Neural cell (in vitro differentiated cells): ENCODE results near the gene CAMK2B.

ENCODE experiments used
- EP300 ChIP-seq: fragments of 450-650 bp; conservative IDR thresholded peaks from 2 replicates; pipeline ENCODE4 v1.6.1; 2014; ENCODE audit warnings: antibody characterized with exemption, mild to moderate bottlenecking, moderate library complexity; ENCODE audit not compliant: poor library complexity, severe bottlenecking
- EZH2 ChIP-seq: fragments of 200-600, 300-800 bp; shearing (Covaris generic), sonication (generic); IDR thresholded peaks from 2 replicates; pipeline ENCODE4 v1.6.1; 2014; ENCODE audit warnings: antibody characterized with exemption, low read length, borderline replicate concordance, mild to moderate bottlenecking; ENCODE audit not compliant: insufficient read depth, poor library complexity, severe bottlenecking
- MXI1 ChIP-seq: fragments of 450-650 bp; conservative IDR thresholded peaks from 2 replicates; pipeline ENCODE4 v1.6.1; 2014; ENCODE audit warnings: antibody characterized with exemption, mild to moderate bottlenecking; ENCODE audit not compliant: poor library complexity, severe bottlenecking
- POLR2AphosphoS5 ChIP-seq: IDR thresholded peaks from 2 replicates; pipeline ENCODE4 v1.6.1; 2012
- RAD21 ChIP-seq: fragments of 450-650 bp; conservative IDR thresholded peaks from 2 replicates; pipeline ENCODE4 v1.6.1; 2014; ENCODE audit warnings: antibody characterized with exemption, mild to moderate bottlenecking, moderate library complexity
- SMC3 ChIP-seq: fragments of 450-650 bp; conservative IDR thresholded peaks from 2 replicates; pipeline ENCODE4 v1.6.1; 2014; ENCODE audit warnings: antibody characterized with exemption, mild to moderate bottlenecking, moderate library complexity; ENCODE audit not compliant: poor library complexity
- TAF1 ChIP-seq: IDR thresholded peaks from 2 replicates; pipeline ENCODE4 v1.6.1; 2012; ENCODE audit warnings: low read depth
- TF ChIP-seq, protein P1 (sequence below): fragments of 450-650 bp; IDR thresholded peaks from 2 replicates; pipeline ENCODE4 v1.5.1; 2014; ENCODE audit warnings: antibody characterized with exemption, mild to moderate bottlenecking, moderate library complexity; ENCODE audit not compliant: poor library complexity, severe bottlenecking
- TF ChIP-seq, protein P2 (sequence below): IDR thresholded peaks from 2 replicates; pipeline ENCODE4 v1.6.1; 2012; ENCODE audit warnings: borderline replicate concordance

DNA sequence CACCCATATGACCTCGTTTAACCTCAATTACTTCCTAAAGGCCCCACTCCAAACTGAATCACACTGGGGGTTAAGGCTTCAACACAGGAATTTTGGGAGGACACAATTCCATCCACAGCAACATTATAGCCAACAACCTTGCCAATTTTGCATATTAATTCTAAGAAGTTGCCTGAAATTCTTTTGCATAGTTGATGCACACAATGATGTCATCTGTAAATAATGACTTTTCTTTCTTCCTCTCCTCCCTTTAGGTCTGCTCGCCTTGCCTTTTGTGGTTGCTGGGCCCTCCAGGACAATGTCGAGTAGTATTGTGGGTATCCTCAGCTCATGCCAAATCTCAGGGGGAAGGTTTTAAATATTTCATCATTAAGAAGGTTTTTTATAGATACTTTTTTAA lies 16.0 kb upstream of the CAMK2B start:
- TF ChIP-seq, protein P1, sequence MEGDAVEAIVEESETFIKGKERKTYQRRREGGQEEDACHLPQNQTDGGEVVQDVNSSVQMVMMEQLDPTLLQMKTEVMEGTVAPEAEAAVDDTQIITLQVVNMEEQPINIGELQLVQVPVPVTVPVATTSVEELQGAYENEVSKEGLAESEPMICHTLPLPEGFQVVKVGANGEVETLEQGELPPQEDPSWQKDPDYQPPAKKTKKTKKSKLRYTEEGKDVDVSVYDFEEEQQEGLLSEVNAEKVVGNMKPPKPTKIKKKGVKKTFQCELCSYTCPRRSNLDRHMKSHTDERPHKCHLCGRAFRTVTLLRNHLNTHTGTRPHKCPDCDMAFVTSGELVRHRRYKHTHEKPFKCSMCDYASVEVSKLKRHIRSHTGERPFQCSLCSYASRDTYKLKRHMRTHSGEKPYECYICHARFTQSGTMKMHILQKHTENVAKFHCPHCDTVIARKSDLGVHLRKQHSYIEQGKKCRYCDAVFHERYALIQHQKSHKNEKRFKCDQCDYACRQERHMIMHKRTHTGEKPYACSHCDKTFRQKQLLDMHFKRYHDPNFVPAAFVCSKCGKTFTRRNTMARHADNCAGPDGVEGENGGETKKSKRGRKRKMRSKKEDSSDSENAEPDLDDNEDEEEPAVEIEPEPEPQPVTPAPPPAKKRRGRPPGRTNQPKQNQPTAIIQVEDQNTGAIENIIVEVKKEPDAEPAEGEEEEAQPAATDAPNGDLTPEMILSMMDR, result no peak
- TF ChIP-seq TAF1, result no peak
- TF ChIP-seq, protein P2, sequence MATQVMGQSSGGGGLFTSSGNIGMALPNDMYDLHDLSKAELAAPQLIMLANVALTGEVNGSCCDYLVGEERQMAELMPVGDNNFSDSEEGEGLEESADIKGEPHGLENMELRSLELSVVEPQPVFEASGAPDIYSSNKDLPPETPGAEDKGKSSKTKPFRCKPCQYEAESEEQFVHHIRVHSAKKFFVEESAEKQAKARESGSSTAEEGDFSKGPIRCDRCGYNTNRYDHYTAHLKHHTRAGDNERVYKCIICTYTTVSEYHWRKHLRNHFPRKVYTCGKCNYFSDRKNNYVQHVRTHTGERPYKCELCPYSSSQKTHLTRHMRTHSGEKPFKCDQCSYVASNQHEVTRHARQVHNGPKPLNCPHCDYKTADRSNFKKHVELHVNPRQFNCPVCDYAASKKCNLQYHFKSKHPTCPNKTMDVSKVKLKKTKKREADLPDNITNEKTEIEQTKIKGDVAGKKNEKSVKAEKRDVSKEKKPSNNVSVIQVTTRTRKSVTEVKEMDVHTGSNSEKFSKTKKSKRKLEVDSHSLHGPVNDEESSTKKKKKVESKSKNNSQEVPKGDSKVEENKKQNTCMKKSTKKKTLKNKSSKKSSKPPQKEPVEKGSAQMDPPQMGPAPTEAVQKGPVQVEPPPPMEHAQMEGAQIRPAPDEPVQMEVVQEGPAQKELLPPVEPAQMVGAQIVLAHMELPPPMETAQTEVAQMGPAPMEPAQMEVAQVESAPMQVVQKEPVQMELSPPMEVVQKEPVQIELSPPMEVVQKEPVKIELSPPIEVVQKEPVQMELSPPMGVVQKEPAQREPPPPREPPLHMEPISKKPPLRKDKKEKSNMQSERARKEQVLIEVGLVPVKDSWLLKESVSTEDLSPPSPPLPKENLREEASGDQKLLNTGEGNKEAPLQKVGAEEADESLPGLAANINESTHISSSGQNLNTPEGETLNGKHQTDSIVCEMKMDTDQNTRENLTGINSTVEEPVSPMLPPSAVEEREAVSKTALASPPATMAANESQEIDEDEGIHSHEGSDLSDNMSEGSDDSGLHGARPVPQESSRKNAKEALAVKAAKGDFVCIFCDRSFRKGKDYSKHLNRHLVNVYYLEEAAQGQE, result no peak
- TF ChIP-seq EZH2, result no peak
- TF ChIP-seq EP300, result no peak
- TF ChIP-seq POLR2AphosphoS5, result no peak
- no peak for TF ChIP-seq SMC3
- TF ChIP-seq RAD21, result no peak
- TF ChIP-seq MXI1, result no peak
